PC-9 (cell line): Measurements from ENCODE around the gene PPP1R9B.

Experiments
- CTCF ChIP-seq: fragments of 200-600 bp; sonication (generic); conservative IDR thresholded peaks from 2 replicates; pipeline ENCODE4 v1.6.1; 2017; ENCODE audit warnings: mixed run types, antibody characterized with exemption, mild to moderate bottlenecking, moderate library complexity
- EZH2 ChIP-seq: fragments of 200-600 bp; sonication (generic); IDR thresholded peaks from 2 replicates; pipeline ENCODE4 v1.8.0; 2017; ENCODE audit warnings: antibody characterized with exemption, low read depth

DNA sequence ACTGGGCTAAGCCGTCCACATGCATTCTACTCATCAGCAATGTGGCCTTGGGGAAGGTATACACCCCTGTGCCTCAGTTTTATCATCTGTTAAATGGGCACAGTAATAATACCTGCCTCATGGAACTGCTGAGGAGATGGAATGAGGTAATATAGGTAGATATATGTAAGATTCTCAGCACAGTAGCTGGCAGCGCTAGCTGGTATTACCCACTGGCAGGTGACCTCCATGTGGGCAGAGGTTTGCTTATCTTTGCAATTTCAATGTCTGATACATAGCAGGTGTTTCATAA lies 14.2 kb upstream of the PPP1R9B start:
- TF ChIP-seq CTCF: no peak
- TF ChIP-seq EZH2: no peak
